NCI-H1930 (cell line): ENCODE results near the gene APAF1.
"Not testable (repeated sequence)": the region's sequence is repeated elsewhere in the genome, so short reads cannot be mapped to it uniquely, and the experiment has no call there.

Experiments used
- DNase-seq, 2 experiments: peaks; one replicate each; lab custom pipeline; 2025; lab: John Stamatoyannopoulos, UW

APAF1 gene, protein sequence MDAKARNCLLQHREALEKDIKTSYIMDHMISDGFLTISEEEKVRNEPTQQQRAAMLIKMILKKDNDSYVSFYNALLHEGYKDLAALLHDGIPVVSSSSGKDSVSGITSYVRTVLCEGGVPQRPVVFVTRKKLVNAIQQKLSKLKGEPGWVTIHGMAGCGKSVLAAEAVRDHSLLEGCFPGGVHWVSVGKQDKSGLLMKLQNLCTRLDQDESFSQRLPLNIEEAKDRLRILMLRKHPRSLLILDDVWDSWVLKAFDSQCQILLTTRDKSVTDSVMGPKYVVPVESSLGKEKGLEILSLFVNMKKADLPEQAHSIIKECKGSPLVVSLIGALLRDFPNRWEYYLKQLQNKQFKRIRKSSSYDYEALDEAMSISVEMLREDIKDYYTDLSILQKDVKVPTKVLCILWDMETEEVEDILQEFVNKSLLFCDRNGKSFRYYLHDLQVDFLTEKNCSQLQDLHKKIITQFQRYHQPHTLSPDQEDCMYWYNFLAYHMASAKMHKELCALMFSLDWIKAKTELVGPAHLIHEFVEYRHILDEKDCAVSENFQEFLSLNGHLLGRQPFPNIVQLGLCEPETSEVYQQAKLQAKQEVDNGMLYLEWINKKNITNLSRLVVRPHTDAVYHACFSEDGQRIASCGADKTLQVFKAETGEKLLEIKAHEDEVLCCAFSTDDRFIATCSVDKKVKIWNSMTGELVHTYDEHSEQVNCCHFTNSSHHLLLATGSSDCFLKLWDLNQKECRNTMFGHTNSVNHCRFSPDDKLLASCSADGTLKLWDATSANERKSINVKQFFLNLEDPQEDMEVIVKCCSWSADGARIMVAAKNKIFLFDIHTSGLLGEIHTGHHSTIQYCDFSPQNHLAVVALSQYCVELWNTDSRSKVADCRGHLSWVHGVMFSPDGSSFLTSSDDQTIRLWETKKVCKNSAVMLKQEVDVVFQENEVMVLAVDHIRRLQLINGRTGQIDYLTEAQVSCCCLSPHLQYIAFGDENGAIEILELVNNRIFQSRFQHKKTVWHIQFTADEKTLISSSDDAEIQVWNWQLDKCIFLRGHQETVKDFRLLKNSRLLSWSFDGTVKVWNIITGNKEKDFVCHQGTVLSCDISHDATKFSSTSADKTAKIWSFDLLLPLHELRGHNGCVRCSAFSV (N-terminal part only)

DNA sequence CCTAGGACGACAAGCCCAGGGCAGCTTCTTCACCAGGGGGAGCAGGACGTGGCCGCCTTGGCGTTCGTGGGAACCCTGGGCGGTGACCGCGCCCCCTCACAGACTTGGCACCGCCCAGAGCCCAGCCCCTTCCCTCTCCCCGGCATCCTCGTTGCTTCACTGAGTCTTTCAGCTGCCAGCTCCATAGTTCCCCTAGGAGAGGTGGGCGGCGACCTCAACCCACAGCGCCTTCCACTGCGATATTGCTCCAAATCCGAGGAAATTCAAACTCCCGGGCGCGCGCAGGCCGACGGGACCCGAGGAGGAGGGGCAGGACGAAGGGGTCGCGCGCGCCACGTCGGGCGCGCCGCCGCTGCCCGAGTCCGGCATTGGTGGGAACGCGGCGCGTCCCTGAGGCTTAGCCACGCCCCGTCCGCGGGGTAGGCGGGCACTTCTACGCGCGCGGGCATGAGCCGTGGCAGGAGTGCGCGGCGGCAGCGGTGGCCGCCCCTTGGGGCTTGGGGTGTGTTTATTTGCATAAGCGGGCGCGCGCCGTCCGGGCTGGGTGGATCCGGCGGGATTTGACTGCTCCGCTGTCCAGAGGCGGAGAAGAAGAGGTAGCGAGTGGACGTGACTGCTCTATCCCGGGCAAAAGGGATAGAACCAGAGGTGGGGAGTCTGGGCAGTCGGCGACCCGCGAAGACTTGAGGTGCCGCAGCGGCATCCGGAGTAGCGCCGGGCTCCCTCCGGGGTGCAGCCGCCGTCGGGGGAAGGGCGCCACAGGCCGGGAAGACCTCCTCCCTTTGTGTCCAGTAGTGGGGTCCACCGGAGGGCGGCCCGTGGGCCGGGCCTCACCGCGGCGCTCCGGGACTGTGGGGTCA is at the start of gene APAF1, which contains the start of gene IKBIP:
Gene APAF1, plus strand, starts transcription at position 579 of the 860 bp plus-strand sequence. CDS start 3,070 bp downstream, outside the sequence.
Gene IKBIP, minus strand, starts transcription at position 77 of the 860 bp plus-strand sequence. CDS start 87 bp downstream, outside the sequence.
- peak; percentile 89 to 95 for DNase-seq

DNA sequence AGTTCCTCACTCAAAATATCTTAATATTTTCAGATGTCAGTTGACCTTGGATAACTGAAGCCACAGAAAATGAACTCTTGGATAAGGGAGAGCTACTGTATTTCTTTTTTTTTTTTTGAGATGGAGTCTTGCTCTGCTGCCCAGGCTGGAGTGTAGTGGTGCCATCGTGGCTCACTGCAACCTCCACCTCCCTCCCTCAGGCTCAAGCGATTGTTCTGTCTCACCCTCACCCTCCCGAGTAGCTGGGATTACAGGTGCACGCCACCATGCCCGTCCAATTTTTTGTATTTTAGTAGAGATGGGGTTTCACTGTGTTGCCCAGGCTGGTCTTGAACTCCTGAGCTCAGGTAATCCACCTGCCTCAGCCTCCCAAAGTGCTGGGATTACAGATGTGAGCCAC is 47.8 kb upstream of the APAF1 start:
- not testable (repeated sequence) for DNase-seq

- DNase-seq, result no peak
These were observed 43.2 kb upstream of the APAF1 start for GRCh38 chr12:98601924-98602323.

DNA sequence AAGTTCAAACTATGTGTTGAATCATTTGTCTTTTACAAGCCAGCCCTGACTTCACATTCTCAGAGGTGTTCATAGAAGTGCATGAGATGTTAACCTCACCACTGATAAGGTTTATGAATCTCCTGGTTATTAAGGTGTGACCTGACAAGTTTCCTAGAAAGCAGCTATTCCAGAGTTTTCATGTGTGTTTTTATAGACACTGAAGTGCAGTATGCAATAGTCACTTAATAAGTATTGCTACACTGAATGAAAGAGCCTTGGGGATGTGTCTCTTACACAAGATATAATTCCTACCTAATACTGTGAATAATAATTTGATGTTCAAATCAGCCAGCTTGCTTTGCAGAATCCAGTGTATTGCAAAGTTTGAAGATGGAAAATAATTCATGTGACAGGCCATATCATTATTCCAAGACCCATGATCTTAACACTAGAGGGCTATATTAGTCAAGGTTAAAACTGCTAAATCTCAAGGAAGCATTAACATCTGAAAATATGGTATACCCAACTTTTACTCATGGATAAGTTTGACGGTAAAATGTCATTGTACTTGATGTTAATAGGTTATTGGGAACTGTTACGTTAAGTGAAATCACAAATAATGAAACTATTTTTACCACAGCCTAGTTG is 38.6 kb upstream of the APAF1 start:
- DNase-seq, result no peak

DNA sequence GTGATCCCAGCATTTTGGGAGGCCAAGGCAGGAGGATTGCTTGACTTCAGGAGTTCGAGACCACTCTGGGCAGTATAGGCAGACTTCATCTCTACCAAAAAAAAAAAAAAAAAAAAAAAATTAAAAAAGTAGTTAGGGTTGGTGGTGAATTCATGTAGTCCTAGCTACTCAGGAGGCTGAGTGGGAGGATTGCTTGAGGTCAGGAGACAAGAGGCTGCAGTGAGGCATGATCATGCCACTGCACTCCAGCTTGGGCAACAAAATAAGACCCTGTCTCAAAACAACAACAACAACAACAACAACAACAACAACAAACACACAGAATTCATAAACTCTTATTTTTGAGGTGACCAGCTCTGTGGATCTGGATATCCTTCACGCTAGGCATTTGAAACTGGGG is 34.5 kb upstream of the APAF1 start:
- no peak for DNase-seq

DNA sequence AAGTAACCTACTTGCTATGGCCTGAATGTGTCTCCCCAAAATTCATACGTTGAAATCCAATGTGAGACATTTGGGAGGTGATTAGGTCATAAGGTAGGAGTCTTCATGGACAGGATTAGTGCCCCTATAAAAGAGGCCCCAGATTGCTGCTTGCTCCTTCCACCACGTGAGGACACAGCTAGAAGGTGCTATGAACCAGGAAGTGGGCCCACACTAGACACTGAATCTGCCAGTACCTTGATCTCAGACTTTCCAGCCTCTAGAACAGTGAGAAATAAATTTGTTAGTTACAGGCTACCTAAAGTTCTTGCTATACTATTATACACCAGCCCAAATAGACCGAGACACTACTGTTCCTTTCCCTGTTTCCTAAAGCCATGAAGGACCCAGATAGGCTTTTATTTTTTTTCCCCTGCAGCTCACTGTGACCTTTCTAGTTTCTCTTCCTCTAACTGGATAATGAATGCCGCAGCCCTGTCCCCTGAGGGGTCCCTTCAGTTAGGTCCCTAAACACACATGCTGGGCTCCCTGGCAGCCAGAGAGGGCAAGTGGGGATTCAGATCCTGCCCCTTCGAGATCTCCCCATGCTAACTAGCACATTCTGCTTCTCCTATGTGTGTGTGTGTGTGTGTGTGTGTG is 32.3 kb upstream of the APAF1 start:
- no peak for DNase-seq

DNA sequence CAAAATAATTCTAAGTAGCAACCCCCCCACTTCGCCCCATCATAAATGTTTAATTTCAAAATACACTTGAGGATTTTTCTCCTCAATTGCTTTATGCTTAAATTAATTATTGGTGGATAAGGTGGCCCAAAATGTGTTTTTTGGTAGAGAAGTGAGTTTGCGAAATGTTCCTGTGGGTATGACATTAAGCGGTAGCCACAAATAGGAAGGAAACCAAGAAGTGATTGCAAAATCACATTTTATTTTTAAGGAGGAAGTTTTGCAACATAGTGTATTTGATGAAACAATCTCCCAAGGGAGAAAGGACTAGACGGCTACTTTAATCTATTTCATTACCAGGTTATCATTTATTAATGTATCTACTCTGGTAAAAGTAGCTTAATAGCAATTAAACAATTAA is 26.1 kb upstream of the APAF1 start:
- DNase-seq, result no peak

DNA sequence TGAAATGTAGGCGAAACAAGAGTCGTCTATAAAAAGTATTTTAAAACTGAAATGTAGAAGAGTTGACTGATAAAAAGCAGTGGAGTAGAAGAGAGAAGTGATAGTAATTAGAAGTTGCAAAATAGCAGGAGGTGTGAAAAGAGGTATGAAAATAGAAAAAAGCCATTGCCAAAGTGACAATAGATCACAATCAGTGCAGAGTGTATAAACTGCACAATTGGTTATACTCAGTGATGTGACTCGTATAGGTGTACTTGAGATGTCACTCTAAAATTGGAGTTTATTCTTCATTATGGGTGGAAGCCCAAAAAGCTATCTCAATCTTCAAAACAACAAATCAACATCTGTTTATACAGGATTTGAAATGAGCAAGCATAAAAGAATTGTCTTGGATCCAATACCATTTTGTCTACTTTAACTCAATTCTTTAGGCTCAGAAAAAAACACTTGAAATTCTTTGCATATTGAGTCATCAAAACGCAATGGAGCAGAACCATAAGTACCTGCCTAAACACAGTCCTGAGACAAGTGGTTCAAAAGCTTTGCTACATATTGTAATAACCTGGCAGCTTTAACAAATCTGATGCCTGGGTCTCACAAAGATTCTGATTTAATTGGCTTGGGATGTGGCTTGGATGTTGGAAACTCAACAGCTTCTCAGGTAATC is 9.3 kb upstream of the APAF1 start:
- DNase-seq, result no peak

DNA sequence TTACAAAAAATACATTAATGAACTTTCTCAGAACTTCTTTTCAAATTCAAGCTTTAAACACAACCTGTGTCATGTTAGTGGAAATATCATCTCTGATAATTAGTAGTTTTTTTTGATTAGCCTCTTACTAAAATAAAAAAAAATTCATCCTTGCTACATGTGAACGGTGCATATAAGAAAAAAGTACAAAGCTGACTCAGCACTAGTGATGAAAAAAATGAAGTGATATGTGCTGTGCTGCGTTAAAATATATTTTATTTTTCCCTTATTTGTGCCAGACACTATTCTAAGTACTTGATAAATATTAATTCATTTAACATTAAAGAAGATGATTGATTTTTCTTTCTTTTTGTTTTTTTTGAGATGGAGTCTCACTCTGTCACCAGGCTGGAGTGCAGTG is 8.0 kb upstream of the APAF1 start:
- DNase-seq, result no peak

- no peak for DNase-seq
These were observed 7.1 kb upstream of the APAF1 start for GRCh38 chr12:98638009-98638408.

GRCh38 chr12:98639491-98639890 is 5.6 kb upstream of the APAF1 start:
- no peak for DNase-seq

DNA sequence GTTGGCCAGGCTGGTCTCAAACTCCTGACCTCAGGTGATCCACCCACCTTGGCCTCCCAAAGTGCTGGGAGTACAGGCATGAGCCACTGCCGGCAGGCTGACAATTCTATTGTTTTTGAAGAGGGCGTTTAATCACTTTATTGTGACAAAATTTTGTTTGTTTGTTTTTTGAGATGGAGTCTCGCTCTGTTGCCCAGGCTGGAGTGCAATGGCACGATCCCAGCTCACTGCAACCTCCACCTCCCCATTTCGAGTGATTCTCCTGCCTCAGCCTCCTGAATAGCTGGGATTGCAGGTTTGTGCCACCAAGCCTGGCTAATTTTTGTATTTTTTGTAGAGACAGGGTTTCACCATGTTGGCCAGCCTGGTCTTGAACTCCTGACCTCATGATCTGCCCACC is 2.3 kb upstream of the APAF1 start:
- DNase-seq, result not testable (repeated sequence)

GRCh38 chr12:98644433-98644711 is 718 bp upstream of the APAF1 start:
- DNase-seq, result peak; percentile 50 to 54

- DNase-seq, result no peak
These were observed 530 bp downstream of the APAF1 start for GRCh38 chr12:98645572-98646067.

DNA sequence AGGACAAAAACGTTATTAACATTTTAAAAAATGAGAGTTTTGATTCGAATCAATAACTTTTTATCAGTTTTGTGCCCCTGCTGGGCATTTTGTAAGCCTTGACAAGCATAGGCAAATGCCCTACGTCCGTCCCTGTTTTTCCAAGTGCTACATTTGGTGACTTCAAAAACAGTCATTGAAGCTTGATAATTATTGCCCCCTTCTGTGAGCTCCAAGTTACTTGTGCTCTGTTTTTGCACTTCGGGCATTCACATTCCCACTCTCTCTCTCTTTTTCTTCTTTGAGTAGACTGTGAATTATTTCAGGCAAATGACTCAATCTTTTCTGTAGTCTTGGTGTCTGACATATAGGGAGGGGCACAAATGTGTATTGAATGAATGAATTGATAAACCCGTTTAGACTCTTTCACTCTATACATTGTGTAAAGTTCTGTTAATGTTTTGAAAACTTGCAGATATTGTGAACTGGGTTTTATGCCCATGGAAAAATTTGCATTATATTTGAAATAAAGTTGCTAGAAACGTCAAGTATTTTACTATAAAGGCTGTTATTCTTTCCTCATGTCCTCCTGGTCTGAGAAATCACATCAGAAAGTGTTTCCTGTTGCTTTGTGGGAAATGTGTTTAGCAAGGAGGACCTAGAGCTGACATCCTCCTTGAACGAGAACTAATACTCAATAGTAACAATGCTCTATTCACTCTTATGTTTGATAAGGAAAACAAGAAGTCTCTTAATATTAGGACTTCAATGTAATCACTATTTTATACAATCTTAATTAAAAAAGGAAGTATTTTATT is 1.4 kb downstream of the APAF1 start:
- no peak for DNase-seq

DNA sequence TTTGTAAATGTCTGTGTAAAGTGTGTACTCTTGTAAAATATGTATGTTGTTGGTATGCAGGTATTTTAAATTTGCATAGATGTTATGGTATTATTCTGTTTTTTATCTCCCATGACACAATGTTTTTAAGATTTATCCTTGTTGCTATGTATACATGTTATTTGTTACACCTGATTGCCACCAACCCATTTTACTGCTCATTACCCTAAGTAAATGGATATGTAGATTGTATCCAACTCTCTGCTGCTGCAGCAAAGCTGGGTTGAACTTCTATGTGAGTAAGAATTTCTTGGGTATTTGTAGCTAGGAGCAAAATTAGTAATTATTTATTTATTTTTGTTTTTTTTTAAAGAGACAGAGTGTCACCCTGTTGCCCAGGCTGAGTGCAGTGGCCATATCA is 6.2 kb downstream of the APAF1 start:
- DNase-seq, result no peak

DNA sequence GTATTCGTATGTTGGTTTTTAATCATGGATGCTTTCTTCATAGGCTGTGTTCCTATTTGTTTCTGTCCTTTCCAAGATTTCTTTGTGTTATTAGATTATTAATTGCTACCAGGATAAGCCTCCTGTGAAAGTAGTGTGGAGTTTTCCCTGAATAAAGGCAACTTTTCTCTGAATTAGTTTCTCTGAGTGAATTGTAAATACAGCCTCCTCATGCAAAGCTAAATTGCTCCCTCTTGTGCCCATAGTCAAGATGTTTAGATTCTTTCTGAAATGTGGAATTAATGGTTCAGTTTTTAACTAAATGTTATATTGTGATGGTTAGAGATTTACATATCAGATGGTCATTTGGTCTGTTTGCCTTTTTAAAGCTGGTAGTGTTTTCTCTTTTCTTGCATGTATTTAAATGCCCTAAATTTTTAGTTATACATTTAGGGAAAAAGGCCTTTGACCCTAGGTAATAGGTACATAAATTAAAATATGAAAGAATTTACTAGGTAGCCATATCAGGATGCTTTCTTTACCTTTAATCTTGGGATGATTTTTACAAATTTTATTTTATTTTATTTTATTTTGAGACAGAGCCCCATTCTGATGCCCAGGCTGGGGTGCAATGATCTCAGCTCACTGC is 8.9 kb downstream of the APAF1 start:
- peak in 1 of 2 experiments; percentile 14 for DNase-seq

DNA sequence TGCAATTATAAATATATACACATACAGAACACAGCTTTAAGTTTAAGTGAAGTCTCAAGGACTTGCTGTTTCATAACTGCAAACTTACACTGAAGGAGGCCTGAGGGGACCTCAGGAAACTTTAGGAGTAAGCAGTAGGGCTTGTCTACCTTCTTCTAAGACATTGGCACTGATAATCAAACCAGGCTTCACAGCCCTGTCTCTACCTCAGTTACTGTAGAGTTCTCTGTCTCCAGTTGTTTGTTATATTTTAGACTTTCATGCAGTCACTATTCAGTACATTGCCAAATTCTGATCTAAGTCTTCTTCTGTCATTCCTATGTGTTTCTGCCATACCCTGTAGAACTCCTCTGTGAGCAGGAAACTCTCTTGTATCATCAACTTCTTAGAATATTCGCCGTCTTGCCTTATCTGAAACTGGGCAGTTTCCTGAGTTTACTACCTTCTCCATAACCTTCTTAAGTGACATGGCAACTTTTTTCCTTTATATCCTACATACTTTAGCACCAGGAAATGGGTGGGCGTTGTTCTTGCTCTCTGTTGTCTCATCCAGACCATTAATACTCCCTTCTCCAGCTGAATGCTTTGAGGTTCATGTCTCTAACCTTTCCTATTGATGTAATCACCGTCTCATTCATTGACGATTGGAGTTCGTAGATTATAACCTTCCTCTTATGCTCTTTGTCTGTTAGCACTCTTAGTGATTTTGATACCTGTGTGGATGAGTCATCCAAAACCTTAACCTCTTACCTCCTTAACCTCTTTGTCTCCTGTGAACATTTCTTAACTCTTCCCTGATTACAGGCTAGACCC is 11.4 kb downstream of the APAF1 start:
- no peak for DNase-seq
